SK-N-SH (cell line): ENCODE data around the gene PNMA1. TPM values are rescaled to one million over a fixed set of nuclear protein-coding genes. Genes with fewer than 3 reads are reported as not detected.

Source experiments
- CTCF ChIA-PET: fragments of 300-600, 350-600 bp; formaldehyde crosslinking; extraction: SDS; loops from one replicate; lab custom pipeline; 2021; lab: Yijun Ruan, JAX
- POLR2A ChIA-PET: fragments of 350-600 bp; sonication (Branson Sonifier 250); formaldehyde crosslinking; extraction: SDS; loops from one replicate; lab custom pipeline; 2020; ENCODE audit warnings: antibody characterized with exemption, inconsistent platforms; lab: Yijun Ruan, JAX
- DNase-seq: peaks from one replicate; pipeline ENCODE4 v3.0.0; 2012
- H2AFZ ChIP-seq: fragments of 200-600 bp; sonication (generic); 2 replicates; pipeline ENCODE4 v1.8.1; 2016; ENCODE audit warnings: antibody characterized with exemption, mild to moderate bottlenecking, low read depth
- H3F3A ChIP-seq: fragments of 200-600 bp; sonication (generic); replicated peaks from 2 replicates; pipeline ENCODE3; 2016; ENCODE audit warnings: antibody characterized with exemption, mild to moderate bottlenecking; ENCODE audit not compliant: insufficient read depth
- H3K27ac ChIP-seq, 2 experiments: fragments of 200-500 bp in 1 of 2; fragments of 200-600 bp in 1 of 2; sonication (Bioruptor generic) in 1 of 2; sonication (generic), shearing (Covaris generic) in 1 of 2; 2 replicates each; pipeline versions ENCODE4 v1.5.1 to v1.6.1; 2014 to 2016; ENCODE audit warnings: low read depth in 2 of 2, inconsistent platforms in 1 of 2, low read length in 1 of 2, mild to moderate bottlenecking in 1 of 2, mixed read lengths in 1 of 2
- H3K27me3 ChIP-seq: fragments of 200-600 bp; sonication (generic), shearing (Covaris generic); 2 replicates; pipeline ENCODE4 v1.6.1; 2016; ENCODE audit warnings: mixed run types; ENCODE audit not compliant: insufficient read depth
- H3K36me3 ChIP-seq, 2 experiments: fragments of 200-500 bp in 1 of 2; fragments of 200-600 bp in 1 of 2; sonication (Bioruptor generic) in 1 of 2; sonication (generic) in 1 of 2; replicated peaks in 1 of 2; 2 replicates each; pipeline versions ENCODE3 to v1.5.1; 2014 to 2016; ENCODE audit warnings: low read length in 1 of 2, mild to moderate bottlenecking in 1 of 2; ENCODE audit not compliant: insufficient read depth in 2 of 2, control insufficient read depth in 1 of 2
- H3K4me1 ChIP-seq, 2 experiments: fragments of 200-500 bp in 1 of 2; fragments of 200-600 bp in 1 of 2; sonication (Bioruptor generic) in 1 of 2; sonication (generic), shearing (Covaris generic) in 1 of 2; 2 replicates each; pipeline versions ENCODE4 v1.5.1 to v1.6.1; 2014 to 2016; ENCODE audit warnings: low read depth in 1 of 2, low read length in 1 of 2, mixed run types in 1 of 2; ENCODE audit not compliant: insufficient read depth in 2 of 2, control insufficient read depth in 1 of 2
- H3K4me2 ChIP-seq: fragments of 200-600 bp; sonication (generic), shearing (Covaris generic); 2 replicates; pipeline ENCODE4 v1.6.1; 2017; ENCODE audit warnings: mixed run types
- H3K4me3 ChIP-seq, 2 experiments: fragments of 200-500 bp in 1 of 2; fragments of 200-600 bp in 1 of 2; sonication (Bioruptor generic) in 1 of 2; sonication (generic), shearing (Covaris generic) in 1 of 2; 2 replicates each; pipeline versions ENCODE4 v1.5.1 to v1.8.1; 2014 to 2016; ENCODE audit warnings: low read depth in 2 of 2, inconsistent platforms in 1 of 2, low read length in 1 of 2, mild to moderate bottlenecking in 1 of 2, mixed read lengths in 1 of 2, moderate library complexity in 1 of 2
- H3K79me2 ChIP-seq: fragments of 200-600 bp; sonication (generic); 2 replicates; pipeline ENCODE4 v1.8.1; 2017; ENCODE audit warnings: mild to moderate bottlenecking; ENCODE audit not compliant: insufficient read depth
- H3K9ac ChIP-seq: fragments of 200-600 bp; sonication (generic); 2 replicates; pipeline ENCODE4 v1.6.1; 2017; ENCODE audit warnings: mixed run types
- H3K9me2 ChIP-seq: fragments of 200-600 bp; sonication (generic); 2 replicates; pipeline ENCODE4 v1.6.1; 2017; ENCODE audit warnings: mixed run types
- H3K9me3 ChIP-seq: fragments of 200-600 bp; sonication (generic); 2 replicates; pipeline ENCODE4 v1.6.1; 2017; ENCODE audit warnings: mixed run types, mild to moderate bottlenecking, moderate library complexity
- H4K20me1 ChIP-seq: fragments of 200-600 bp; sonication (generic); 2 replicates; pipeline ENCODE4 v1.6.1; 2017; ENCODE audit warnings: mild to moderate bottlenecking, mixed run types; ENCODE audit not compliant: insufficient read depth
- ELF1 ChIP-seq: IDR thresholded peaks from 2 replicates; pipeline ENCODE4 v1.4.0; 2012
- GATA2 ChIP-seq: sonication (generic); formaldehyde crosslinking; IDR thresholded peaks from 2 replicates; pipeline ENCODE4 v1.5.0; 2020; ENCODE audit warnings: mild to moderate bottlenecking, missing genetic modification reagents
- NFIC ChIP-seq: IDR thresholded peaks from 2 replicates; pipeline ENCODE4 v1.4.0; 2012; ENCODE audit warnings: borderline replicate concordance
- REST ChIP-seq: IDR thresholded peaks from 2 replicates; pipeline ENCODE4 v1.6.1; 2012; ENCODE audit warnings: mild to moderate bottlenecking, low read depth, low read length, moderate library complexity
- TCF12 ChIP-seq: IDR thresholded peaks from 2 replicates; pipeline ENCODE4 v1.4.0; 2012
- TEAD4 ChIP-seq: IDR thresholded peaks from 2 replicates; pipeline ENCODE4 v1.4.0; 2012; ENCODE audit warnings: mild to moderate bottlenecking, borderline replicate concordance; ENCODE audit not compliant: insufficient read depth
- YY1 ChIP-seq: IDR thresholded peaks from 2 replicates; pipeline ENCODE4 v1.4.0; 2012; ENCODE audit warnings: low read depth, mild to moderate bottlenecking
- WGBS: methylation state at CpG from one replicate; pipeline ENCODE4 v1.1.6; 2017; ENCODE audit warnings: low lambda C conversion rate; 5-methylcytosine and 5-hydroxymethylcytosine counted together
- polyA plus RNA-seq, 3 experiments: library from polyadenylated mRNA; depleted of rRNA; stranded (reverse); fragments of >200 nt; gene quantifications; 2 replicates each; pipeline ENCODE4 v1.2.3, GENCODE V29; 2012
- TF ChIP-seq, protein P1 (sequence below): fragments of 150-350 bp; IDR thresholded peaks from 2 replicates; pipeline ENCODE4 v1.6.1; 2017; ENCODE audit warnings: antibody characterized with exemption, low read length, low read depth, borderline replicate concordance
- TF ChIP-seq, protein P2 (sequence below): IDR thresholded peaks from 2 replicates; pipeline ENCODE4 v1.4.0; 2012; ENCODE audit warnings: low read depth, borderline replicate concordance

The PNMA1 gene
- polyA plus RNA-seq, 1 of the 3 experiments (the other 2 are of a cell fraction) = 31.5 TPM

DNA sequence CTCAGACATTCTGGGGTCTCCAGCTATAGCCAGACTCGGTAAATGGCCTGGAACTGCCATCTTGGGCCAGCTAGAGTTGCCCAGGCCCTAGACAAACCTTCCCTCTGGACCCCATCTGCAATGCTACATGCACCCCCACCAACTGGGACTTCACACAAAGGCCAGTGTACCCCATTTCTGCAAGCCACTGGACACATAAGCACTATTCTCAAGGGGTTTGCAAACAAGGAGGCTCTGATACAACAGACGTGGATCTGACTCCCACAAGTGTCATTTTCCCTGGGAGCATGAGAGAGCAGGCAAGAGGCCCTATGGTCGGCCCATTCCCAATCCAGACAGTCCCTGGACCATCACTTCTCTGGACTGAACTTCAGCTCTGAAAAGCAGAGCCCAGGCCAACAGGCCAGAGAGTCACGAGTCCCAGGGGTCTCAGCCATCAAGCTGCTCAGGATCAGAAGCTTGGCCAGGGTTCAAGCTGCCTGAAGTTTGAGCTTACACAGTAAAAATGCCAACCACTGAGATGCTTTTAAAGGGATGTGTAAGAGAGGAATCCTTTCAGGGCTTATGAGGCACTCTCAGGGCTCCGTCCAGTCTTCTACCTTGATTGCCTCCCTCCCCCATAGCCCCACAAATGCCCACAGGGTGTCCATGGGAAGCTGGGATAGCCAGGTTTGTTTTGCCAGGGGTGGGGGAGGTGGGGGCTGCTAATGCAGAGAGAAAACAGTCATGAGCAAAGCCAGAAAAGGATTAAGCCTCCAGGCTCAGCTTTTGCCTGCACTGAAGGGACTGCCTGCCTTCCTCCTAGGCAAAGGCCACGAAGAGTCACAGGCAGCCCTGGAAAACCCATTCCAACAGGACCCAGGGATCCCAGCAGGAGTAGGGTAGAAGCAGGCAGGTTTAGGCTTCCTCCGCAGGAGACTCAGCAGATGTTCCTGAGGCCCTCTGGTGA, 31.7 kb upstream of the PNMA1 start (continued):
- TF ChIP-seq, protein P1, sequence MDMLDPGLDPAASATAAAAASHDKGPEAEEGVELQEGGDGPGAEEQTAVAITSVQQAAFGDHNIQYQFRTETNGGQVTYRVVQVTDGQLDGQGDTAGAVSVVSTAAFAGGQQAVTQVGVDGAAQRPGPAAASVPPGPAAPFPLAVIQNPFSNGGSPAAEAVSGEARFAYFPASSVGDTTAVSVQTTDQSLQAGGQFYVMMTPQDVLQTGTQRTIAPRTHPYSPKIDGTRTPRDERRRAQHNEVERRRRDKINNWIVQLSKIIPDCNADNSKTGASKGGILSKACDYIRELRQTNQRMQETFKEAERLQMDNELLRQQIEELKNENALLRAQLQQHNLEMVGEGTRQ = no peak

GRCh38 chr14:73744874-73745529, 30.8 kb upstream of the PNMA1 start:
- Histone ChIP-seq H4K20me1 (peaks cover 94% of the 10 kb centered on the region), H3K4me3 (no peak overlapping the region), H3K4me2 (0 out of 2 replicates have a peak overlapping the region, but pooled peaks have one; percentile 20), H3K9ac (no peak overlapping the region), H3K79me2 (peaks cover 97% of the 10 kb centered on the region), H3K9me2 (no peaks in the 10 kb centered on the region), H2AFZ (no peak overlapping the region), H3K27ac (no peak overlapping the region; a peak in 1 of 4 replicates), H3F3A (no peaks in the 10 kb centered on the region), H3K36me3 (no peaks in the 10 kb centered on the region), H3K4me1 (peaks cover 31 to 77% of the 10 kb centered on the region in 2 experiments; a peak in 3 of 4 replicates), H3K27me3 (no peaks in the 10 kb centered on the region), H3K9me3 (no peaks in the 10 kb centered on the region)
- 100% methylated on average over 1 of the region's 6 CpGs for WGBS
- ChIA-PET CTCF (interaction anchor here (1.0 to 5.7 kb wide), 8 partner anchors 8 to 136 kb away, joined by 3 to 27 read pairs (median 4); a partner anchor contains a TSS), POLR2A (no interaction called here)
- no peak for DNase-seq
- TF ChIP-seq GATA2 (CRISPR knock-in tag) (no peak), YY1 (no peak), NFIC (no peak), ELF1 (no peak), REST (no peak), TEAD4 (no peak), TCF12 (no peak)
- TF ChIP-seq, protein P1 = no peak
- TF ChIP-seq, protein P2, sequence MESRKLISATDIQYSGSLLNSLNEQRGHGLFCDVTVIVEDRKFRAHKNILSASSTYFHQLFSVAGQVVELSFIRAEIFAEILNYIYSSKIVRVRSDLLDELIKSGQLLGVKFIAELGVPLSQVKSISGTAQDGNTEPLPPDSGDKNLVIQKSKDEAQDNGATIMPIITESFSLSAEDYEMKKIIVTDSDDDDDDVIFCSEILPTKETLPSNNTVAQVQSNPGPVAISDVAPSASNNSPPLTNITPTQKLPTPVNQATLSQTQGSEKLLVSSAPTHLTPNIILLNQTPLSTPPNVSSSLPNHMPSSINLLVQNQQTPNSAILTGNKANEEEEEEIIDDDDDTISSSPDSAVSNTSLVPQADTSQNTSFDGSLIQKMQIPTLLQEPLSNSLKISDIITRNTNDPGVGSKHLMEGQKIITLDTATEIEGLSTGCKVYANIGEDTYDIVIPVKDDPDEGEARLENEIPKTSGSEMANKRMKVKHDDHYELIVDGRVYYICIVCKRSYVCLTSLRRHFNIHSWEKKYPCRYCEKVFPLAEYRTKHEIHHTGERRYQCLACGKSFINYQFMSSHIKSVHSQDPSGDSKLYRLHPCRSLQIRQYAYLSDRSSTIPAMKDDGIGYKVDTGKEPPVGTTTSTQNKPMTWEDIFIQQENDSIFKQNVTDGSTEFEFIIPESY = no peak
